Central memory CD8-positive, alpha-beta T cell (primary cell): ENCODE measurements around the gene TSC22D1.

Source experiments
- ATAC-seq: fragments of 150-1000 bp; cut with Tn5 transposase; replicated peaks from 2 replicates; pipeline ENCODE4 v1.10.0; 2022; ENCODE audit warnings: mild to moderate bottlenecking, moderate FRiP score, moderate number of reproducible peaks; ENCODE audit not compliant: poor library complexity, severe bottlenecking; ENCODE audit errors: extremely low read depth
- DNase-seq, 2 donors: peaks; one replicate each; pipeline ENCODE4 v3.0.0; 2021; ENCODE audit warnings: low spot score in 2 of 2
- H3K27ac Mint-ChIP-seq: one replicate; pipeline ENCODE4 v1.8.0; 2022; ENCODE audit warnings: low read depth, mild to moderate bottlenecking, moderate library complexity, mixed read lengths
- H3K27me3 Mint-ChIP-seq: one replicate; pipeline ENCODE4 v1.8.0; 2022; ENCODE audit warnings: mixed read lengths
- H3K36me3 Mint-ChIP-seq: one replicate; pipeline ENCODE4 v1.8.0; 2022; ENCODE audit warnings: mild to moderate bottlenecking, moderate library complexity, mixed read lengths; ENCODE audit not compliant: insufficient read depth
- H3K4me1 Mint-ChIP-seq: one replicate; pipeline ENCODE4 v1.8.0; 2022; ENCODE audit warnings: mixed read lengths
- H3K4me3 Mint-ChIP-seq: one replicate; pipeline ENCODE4 v1.8.0; 2022; ENCODE audit warnings: mild to moderate bottlenecking, moderate library complexity, mixed read lengths
- H3K9me3 Mint-ChIP-seq: one replicate; pipeline ENCODE4 v1.8.0; 2022; ENCODE audit warnings: mixed read lengths

TSC22D1 gene

GRCh38 chr13:44385401-44385800, 190.7 kb downstream of the TSC22D1 start:
- no peak for DNase-seq
- Mint-ChIP-seq H3K27me3 (no peaks in the 10 kb centered on the region), H3K4me3 (no peak overlapping the region), H3K4me1 (no peaks in the 10 kb centered on the region), H3K9me3 (no peaks in the 10 kb centered on the region), H3K27ac (no peak overlapping the region), H3K36me3 (no peaks in the 10 kb centered on the region)
- ATAC-seq: no peak

GRCh38 chr13:44384778-44385177, 191.4 kb downstream of the TSC22D1 start:
- no peak for DNase-seq
- no peak for ATAC-seq
- H3K4me1 Mint-ChIP-seq: no peaks in the 10 kb centered on the region
- H3K27ac Mint-ChIP-seq: no peak overlapping the region
- no peaks in the 10 kb centered on the region for H3K27me3 Mint-ChIP-seq
- no peak overlapping the region for H3K4me3 Mint-ChIP-seq
- no peaks in the 10 kb centered on the region for H3K36me3 Mint-ChIP-seq
- no peaks in the 10 kb centered on the region for H3K9me3 Mint-ChIP-seq

- DNase-seq (no peak), ATAC-seq (no peak)
- H3K27me3 Mint-ChIP-seq: no peaks in the 10 kb centered on the region
- peak overlapping the region; percentile 33 for H3K27ac Mint-ChIP-seq
- no peaks in the 10 kb centered on the region for H3K36me3 Mint-ChIP-seq
- no peak overlapping the region for H3K4me3 Mint-ChIP-seq
- no peaks in the 10 kb centered on the region for H3K9me3 Mint-ChIP-seq
- no peaks in the 10 kb centered on the region for H3K4me1 Mint-ChIP-seq
These were observed 192.2 kb downstream of the TSC22D1 start for GRCh38 chr13:44383945-44384344.

- Mint-ChIP-seq H3K36me3 (no peaks in the 10 kb centered on the region), H3K27me3 (no peaks in the 10 kb centered on the region), H3K4me1 (no peaks in the 10 kb centered on the region), H3K9me3 (no peaks in the 10 kb centered on the region), H3K4me3 (no peak overlapping the region), H3K27ac (no peak overlapping the region)
- ATAC-seq (no peak), DNase-seq (no peak)
These were observed 193.4 kb downstream of the TSC22D1 start for GRCh38 chr13:44382635-44383145.
